SH-SY5Y (cell line): ENCODE data around the gene COL6A3.

Experiments
- GATA2 ChIP-seq: IDR thresholded peaks from 2 replicates; pipeline ENCODE4 v1.6.1; 2011; ENCODE audit warnings: mild to moderate bottlenecking, low read depth, low read length
- GATA3 ChIP-seq: IDR thresholded peaks from 2 replicates; pipeline ENCODE4 v1.6.1; 2011; ENCODE audit warnings: low read depth, mild to moderate bottlenecking, low read length, moderate library complexity

- TF ChIP-seq GATA2 (no peak), GATA3 (no peak)
These were observed 34.7 kb upstream of the COL6A3 start for GRCh38 chr2:237448626-237449025.
